Measurements from ENCODE around the gene RPL29.

RPL29 gene

DNA sequence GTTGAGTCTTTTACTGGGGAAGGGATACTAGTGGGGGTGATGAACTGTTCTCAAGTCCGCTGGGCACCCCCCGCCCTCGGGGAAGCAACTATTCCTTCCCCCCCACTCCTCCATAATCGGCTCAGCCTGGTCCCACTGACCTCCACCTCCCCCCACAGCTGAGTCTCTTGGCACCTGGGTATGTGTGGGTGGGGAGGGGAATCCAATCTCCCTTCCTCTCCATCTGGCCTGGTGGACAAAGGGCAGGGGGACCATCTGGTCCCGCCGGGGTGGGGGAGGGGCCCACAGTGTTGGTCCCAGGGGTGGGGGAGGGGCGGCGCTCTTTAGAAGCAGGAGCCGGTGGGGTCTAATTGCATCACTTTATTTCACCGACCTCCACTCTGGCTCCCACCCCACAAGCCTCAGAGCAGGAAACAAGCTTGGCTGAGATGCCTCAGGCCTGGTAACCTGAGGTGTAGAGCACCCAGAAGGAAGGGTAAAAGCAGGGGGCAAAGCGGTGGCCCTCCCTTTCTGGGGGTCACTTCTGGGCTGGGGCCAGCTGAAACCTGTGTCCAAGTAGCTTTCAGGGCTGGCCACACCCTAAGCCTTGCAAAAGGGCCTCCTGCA is 27.4 kb downstream of the RPL29 start:
- intact Hi-C loops (cut with DNase I) = no loop called here
- DNase-seq = no peak

DNA sequence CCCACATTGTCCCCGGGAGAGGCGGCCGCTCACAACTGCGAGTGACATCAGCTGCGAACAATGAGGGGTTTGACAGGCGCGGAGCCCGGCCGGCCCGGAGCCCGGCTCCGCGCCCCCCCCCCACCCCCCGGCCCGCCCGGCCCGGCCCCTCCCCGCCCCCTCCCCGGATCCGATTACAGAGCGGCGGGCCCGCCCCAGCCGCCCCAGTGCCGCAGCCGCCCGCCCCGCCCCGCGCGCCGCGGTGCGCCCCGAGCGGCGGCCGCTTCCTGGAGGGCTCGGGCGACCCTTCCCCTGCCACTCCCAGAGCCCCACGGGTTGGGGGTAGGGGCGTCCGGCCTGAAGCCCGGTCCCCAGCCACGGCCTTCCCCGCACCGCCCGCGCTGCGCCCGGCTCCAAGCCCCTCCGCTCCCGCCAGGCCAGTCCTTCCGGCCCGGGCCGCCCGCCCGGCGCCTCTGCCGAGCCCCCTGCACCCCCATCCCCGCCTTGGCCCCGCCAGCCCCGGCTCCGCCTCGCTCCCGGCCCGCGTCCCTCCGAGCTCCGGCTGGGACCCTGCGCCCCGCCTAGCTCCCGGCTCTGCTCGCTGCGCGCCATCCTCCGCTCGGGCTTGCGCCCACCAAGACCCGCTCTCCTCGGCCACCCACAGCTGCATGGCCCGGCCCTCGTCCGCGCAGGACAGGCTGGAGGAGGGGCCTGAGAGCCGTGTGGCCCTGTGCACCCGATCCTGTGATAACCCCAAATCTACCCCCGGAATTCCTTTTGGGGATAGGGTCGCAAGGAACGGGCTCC is 28.1 kb downstream of the RPL29 start, which contains the start of gene PCBP4:
Gene PCBP4, minus strand, starts transcription at position 71 of the 786 bp plus-strand sequence. CDS start 6,214 bp downstream, outside the sequence.
- DNase-seq = peak; percentile 71 to 97 (median 80)
- intact Hi-C loops (cut with DNase I) = no loop called here

- no peak for DNase-seq
- intact Hi-C loops (cut with DNase I) = no loop called here
Observed at GRCh38 chr3:51966922-51967383, 28.7 kb downstream of the RPL29 start.

DNA sequence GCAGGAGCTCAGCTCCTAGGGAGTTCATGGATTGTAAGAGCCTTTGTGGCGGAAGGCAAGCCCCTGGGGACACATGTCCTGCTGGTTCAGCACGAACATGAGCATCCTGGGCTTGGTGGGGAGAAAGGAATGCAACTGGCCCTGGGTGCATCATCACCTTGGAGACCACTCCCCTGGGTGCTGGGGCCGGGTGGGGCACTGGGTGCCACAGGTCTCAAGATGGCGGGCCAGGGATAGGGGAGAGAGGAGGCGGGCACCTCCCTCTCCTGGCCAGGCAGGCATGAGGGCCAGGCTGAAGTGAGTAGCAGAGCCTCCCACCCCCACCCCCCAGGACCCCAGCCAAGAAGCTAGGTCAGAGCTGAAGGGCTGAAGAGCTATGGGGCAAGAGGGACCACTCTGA is 29.2 kb downstream of the RPL29 start:
- intact Hi-C loops (cut with DNase I) = no loop called here
- no peak for DNase-seq

- DNase-seq = peak in 9 of 10 donors; percentile 57 to 97 (median 65)
- intact Hi-C loops (cut with DNase I) = no loop called here
Observed at GRCh38 chr3:51966016-51966415, 29.7 kb downstream of the RPL29 start.

DNA sequence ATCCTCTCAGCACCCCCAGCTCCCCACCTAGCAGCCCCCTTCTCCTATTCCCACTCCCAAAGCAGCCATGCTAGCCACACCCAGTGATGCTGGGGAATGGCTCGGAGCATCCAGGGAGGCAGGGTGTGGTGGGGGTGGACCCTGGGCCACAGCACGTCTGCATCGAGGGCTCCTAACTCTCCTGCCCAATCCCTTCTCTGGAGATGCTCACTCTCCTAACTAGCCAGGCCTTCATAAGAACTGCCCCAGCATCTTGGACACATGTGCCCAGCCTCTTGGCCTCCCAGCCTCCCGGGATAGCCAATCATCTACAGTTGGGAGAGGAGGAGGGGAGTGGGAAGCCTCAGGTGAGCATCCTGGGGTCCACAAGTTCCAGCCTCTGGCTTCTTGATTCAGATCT is 31.2 kb downstream of the RPL29 start:
- peak in 1 of 10 donors; percentile 54 for DNase-seq
- intact Hi-C loops (cut with DNase I) = no loop called here

DNA sequence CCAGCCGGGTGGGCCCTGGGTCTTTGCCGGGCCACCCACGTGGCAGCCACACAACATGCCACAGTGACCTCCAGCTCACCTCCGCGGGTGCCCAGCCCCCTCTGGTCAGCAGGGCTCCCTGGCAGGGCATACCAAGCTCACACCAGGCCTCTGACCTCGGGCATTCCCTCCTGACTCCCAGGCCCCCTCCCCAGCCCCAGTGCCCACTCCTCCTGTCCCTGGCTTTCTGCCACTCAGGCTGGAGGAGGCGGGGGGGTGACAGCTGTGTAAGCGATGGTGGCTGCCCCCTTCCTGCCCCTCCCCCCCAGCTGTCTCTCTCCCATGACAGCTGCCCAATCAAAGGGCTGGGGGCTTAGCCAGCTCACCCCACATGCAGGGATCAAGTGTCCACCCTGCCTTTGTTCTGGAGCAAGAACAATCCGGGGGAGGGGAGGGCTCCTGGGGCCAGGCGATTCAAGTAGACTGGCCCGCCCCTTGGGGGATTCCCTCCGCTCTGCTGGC is 31.7 kb downstream of the RPL29 start:
- peak in 7 of 10 donors; percentile 45 to 92 (median 70) for DNase-seq
- intact Hi-C loops (cut with DNase I) = no loop called here

DNA sequence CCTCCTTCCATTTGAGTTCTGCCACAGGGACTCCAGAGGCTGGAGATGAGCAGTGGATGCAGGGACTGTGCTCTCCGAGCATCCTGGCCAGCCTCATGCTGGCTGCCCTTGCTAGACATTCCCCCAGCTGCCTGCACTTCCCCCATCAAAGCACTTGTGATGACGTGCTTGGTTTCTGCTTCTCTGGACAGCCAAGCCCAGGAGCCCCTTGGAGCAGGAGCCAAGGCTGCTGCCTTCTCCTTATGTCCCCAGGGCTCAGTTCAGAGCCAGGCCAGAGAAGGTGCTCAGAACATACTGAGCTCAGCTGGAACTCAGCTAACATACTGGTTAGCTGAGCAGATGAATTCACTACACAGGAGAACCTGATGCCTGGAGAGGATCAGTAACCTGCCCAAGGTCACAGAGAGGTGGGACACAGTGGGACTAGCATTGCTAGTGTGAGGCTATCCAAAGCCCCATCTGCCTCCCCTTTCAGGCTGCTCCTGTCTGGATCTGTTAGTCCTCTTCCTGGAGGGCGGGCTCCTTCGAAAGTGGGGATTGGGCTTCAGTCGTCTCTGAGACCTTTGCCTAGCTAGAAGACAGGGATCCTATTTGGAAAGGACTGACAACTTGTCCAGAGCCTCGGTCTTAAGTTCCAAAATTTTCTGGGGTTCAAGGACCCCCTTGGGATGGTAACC is 32.7 kb downstream of the RPL29 start:
- peak in 3 of 10 donors; percentile 27 to 72 (median 69) for DNase-seq
- intact Hi-C loops (cut with DNase I) = no loop called here

DNA sequence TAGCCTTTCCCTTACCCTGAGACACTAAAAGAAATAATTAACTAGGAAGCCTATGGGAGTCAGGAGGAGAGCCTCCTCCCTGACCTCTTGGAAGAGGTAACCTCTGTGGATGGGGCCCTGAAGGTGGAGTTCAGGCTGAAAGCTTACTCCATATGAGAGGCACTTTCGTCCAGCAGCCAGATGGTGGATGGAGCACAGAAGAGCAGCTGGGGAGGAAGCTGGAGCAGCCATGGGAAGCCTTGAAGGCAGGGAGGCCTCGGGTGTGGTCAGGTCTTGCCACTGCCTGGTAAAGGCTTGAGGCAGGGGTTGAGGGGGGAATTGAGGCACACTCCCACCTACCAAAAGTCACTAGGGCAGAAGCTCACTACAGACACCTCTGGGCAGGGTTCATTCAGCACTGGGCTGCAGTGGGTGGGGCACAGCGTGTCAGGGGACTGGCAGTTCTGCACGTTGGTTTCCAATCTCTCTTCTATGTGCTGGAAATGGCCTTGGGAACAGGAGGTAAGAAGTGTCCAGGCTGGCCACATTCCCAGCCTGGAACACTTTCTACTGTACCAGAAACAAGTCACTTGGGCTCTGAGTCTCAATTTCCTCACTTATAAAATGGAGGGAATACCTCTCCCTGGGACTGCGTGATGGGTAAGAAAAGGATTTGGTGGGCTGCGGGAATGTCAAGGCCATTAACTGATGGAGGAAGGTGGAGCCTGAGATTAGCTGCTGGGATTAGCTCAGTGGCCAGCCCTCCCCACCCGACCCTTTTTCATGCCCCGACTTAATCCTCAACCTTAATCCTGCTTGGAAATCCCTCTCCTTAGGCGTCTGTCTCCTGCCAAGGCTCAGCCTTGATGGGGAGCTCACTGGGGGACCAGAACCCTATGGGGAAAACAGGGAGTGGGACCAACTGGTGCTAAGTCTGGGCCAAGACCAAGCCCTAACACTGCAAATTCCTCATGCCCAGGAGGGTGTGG is 33.8 kb downstream of the RPL29 start:
- DNase-seq = peak in 2 of 10 donors; percentile 57 to 85
- intact Hi-C loops (cut with DNase I) = no loop called here

DNA sequence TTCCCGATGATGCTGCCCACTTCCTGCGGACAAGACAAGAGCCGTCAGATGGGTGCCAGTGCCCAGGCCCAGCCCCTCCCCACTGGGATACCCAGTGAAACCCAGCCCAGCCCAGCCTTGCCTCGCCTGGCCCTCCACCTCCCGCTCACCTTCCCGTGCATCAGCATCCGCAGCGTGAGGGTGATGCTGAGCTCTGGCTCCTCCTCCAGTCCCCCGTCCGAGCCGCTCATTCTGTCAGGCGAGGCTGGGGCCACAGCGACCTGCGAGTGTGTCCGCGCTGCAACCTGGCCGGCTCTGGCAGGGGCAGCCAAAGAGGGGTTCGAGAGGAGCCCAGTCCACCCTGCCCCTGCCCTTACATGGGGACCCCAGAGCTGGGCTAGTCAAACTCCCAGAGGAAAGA is 34.7 kb downstream of the RPL29 start:
- peak in 3 of 10 donors; percentile 65 to 80 (median 79) for DNase-seq
- intact Hi-C loops (cut with DNase I) = no loop called here

- peak in 2 of 10 donors; percentile 61 for DNase-seq
- intact Hi-C loops (cut with DNase I) = no loop called here
Observed at GRCh38 chr3:51960386-51960785, 35.3 kb downstream of the RPL29 start.

DNA sequence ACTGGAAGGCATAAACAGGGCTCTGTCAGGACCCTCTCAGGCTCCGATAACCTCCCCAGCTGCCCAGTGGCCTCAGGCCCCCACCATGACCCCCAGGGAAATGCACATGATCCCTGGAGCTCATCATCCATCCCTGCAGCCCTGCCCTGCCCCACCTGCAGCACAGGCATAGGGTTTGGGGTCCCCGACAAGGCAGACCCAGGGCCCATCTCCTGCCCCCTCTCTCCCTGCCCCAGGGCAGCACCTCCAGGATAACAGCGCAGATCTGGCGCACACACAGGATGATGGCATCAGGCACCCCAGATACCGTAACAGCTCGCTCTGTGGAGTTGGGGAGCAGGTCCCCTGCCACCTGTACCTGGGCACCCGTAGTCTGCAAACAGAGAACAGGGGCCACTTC is 36.0 kb downstream of the RPL29 start:
- peak in 1 of 10 donors; percentile 38 for DNase-seq
- intact Hi-C loops (cut with DNase I) = no loop called here

DNA sequence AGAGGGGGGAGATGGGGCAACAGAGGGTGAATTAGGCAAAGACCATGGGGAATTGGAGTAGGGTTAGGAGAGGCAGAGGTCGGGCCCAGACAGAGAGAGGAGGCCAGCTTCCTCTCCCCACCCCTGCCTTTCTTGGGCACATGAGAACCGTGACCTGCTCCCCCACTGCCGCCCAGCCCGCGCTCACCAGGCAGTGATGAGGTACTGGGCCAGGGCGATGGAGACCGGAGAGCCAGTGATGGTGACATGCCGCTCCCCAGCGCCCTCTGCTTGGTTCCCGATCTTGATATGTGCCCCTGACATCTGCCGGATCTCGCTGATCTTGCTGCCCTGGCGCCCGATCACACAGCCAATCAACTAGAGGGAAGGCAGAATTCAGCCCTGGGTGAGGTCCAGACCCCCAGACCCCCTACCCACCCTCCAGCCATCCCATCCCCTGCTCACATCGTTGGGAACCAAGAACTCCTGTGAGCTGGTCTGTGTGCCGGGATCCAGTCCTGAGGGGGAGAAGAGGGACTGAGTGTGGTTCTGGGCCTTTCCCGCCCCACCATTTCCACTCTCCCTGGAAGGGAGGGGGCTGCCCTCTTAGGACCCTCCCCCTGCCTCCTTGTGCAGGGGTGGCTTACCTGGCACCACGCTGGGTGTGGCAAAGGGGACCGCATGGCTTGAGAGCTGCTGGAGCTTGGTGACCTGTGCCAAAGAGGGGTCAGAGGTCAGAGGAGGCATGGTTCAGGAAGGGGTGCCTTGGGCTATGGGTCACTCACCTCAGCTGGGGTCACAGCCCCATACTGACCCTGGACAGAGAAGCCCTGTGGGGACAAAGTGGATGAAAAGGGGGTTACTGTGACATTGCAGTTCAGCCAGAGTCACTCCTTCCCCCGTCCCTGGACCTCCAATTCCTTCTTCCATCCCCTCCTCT is 36.8 kb downstream of the RPL29 start:
- intact Hi-C loops (cut with DNase I) = no loop called here

GRCh38 chr3:51957520-51958205 is 38.0 kb downstream of the RPL29 start:
- intact Hi-C loops (cut with DNase I) = no loop called here
- peak in 2 of 10 donors; percentile 52 to 55 for DNase-seq

More for the DNA sequence above, 36.8 kb downstream of the RPL29 start:
- DNase-seq = peak in 2 of 10 donors; percentile 52 to 79

DNA sequence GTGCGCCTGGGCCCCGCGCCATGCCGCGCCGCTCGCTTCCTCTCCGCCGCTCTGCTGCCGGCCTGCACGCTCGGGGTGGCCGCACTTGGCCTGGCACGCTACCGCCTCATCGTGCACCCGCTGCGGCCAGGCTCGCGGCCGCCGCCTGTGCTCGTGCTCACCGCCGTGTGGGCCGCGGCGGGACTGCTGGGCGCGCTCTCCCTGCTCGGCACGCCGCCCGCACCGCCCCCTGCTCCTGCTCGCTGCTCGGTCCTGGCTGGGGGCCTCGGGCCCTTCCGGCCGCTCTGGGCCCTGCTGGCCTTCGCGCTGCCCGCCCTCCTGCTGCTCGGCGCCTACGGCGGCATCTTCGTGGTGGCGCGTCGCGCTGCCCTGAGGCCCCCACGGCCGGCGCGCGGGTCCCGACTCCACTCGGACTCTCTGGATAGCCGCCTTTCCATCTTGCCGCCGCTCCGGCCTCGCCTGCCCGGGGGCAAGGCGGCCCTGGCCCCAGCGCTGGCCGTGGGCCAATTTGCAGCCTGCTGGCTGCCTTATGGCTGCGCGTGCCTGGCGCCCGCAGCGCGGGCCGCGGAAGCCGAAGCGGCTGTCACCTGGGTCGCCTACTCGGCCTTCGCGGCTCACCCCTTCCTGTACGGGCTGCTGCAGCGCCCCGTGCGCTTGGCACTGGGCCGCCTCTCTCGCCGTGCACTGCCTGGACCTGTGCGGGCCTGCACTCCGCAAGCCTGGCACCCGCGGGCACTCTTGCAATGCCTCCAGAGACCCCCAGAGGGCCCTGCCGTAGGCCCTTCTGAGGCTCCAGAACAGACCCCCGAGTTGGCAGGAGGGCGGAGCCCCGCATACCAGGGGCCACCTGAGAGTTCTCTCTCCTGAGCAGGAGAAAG is 39.6 kb downstream of the RPL29 start:
- intact Hi-C loops (cut with DNase I) = no loop called here
- peak in 9 of 10 donors; percentile 35 to 93 (median 45) for DNase-seq

DNA sequence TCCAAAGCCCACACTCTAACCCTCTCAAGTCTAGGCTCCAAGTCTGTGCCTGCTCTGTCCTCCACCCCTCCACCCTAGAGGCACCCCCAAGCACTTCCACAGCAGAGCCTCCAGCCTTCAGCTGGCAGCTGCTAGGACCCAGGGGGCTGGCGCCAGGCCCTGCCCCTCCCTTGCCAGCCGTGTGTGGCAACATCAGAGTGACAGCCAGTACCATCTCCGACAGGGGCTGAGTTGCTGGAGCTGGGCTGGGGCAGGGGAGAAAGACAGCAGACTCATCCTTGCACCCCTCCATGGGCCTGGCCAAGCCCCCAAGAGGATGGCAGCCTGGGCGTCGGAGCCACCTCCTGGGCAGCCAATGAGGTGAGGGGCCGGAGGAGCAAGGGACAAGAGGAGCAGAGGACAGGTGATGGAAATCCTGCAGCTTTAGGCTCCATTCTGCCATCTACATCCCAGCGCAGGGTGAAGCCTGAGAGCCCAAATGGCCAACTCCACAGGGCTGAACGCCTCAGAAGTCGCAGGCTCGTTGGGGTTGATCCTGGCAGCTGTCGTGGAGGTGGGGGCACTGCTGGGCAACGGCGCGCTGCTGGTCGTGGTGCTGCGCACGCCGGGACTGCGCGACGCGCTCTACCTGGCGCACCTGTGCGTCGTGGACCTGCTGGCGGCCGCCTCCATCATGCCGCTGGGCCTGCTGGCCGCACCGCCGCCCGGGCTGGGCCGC is 40.4 kb downstream of the RPL29 start, which contains the start of gene GPR62:
Gene GPR62, plus strand, starts transcription at position 207 of the 718 bp plus-strand sequence. Its CDS starts 272 bp downstream, at position 479.
- DNase-seq = peak; percentile 68 to 98 (median 82)

More for the DNA sequence above, 40.4 kb downstream of the RPL29 start, which contains the start of gene GPR62:
- intact Hi-C loops (cut with DNase I) = no loop called here

Data from posterior cingulate gyrus (tissue), 11 donors.